ENCODE data around the gene CARD9. TPM values are rescaled to one million over a fixed set of nuclear protein-coding genes. Genes with fewer than 3 reads are reported as not detected.

Gene CARD9
- total RNA-seq, 1 experiment from 2014 or later = 1.7 TPM

GRCh38 chr9:136393531-136393930 lies 20.1 kb upstream of the CARD9 start:
- H3K27me3 ChIP-seq (ENCODE audit: control insufficient read depth, insufficient read depth, low read length) = no peaks in the 10 kb centered on the region
- BruUV-seq (replicated peaks) = no TSS peak
- ATAC-seq (no peak), DNase-seq (ENCODE audit: low read depth, low spot score) (no peak)
- H3K27ac ChIP-seq (ENCODE audit: low read length) = no peak overlapping the region
- no peak overlapping the region for H3K4me3 ChIP-seq (ENCODE audit: low read depth in 2 of 2, low read length in 2 of 2)
- intact Hi-C loops (cut with micrococcal nuclease; ENCODE audit: unreplicated experiment) (no loop called here), in situ Hi-C loops (cut with HindIII; ENCODE audit: low pct_unique_long_range_greater_than_20kb, low sequenced_read_pairs) (no loop called here)
- 0 out of 2 replicates have a peak, but pooled peaks cover under 1% of the 10 kb centered on the region for H3K4me1 ChIP-seq (ENCODE audit: control insufficient read depth, insufficient read depth, low read length)
- POLR2A ChIA-PET = no interaction called here
- no peak for TF ChIP-seq SIN3A (IDR thresholded peaks at IDR 0.05; ENCODE audit: borderline replicate concordance, insufficient read depth, low read depth, low read length)
- TF ChIP-seq, protein P1, sequence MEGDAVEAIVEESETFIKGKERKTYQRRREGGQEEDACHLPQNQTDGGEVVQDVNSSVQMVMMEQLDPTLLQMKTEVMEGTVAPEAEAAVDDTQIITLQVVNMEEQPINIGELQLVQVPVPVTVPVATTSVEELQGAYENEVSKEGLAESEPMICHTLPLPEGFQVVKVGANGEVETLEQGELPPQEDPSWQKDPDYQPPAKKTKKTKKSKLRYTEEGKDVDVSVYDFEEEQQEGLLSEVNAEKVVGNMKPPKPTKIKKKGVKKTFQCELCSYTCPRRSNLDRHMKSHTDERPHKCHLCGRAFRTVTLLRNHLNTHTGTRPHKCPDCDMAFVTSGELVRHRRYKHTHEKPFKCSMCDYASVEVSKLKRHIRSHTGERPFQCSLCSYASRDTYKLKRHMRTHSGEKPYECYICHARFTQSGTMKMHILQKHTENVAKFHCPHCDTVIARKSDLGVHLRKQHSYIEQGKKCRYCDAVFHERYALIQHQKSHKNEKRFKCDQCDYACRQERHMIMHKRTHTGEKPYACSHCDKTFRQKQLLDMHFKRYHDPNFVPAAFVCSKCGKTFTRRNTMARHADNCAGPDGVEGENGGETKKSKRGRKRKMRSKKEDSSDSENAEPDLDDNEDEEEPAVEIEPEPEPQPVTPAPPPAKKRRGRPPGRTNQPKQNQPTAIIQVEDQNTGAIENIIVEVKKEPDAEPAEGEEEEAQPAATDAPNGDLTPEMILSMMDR (IDR thresholded peaks at IDR 0.05) = no peak
- TF ChIP-seq TCF7L2 (IDR thresholded peaks at IDR 0.05; ENCODE audit: low read depth, low read length) = no peak
- TF ChIP-seq POLR2AphosphoS5 (IDR thresholded peaks at IDR 0.05; ENCODE audit: low read depth, low read length) = no peak
- TF ChIP-seq REST (IDR thresholded peaks at IDR 0.05; ENCODE audit: insufficient read depth in 1 of 2, low read depth in 2 of 2, low read length in 1 of 2) = no peak
- no peaks in the 10 kb centered on the region; the same call in 1 of the 2 replicates for H3K36me3 ChIP-seq (ENCODE audit: control insufficient read depth, insufficient read depth, low read length)
- no peaks in the 10 kb centered on the region for H3K9me3 ChIP-seq (ENCODE audit: control insufficient read depth, insufficient read depth, low read depth, low read length)
- CTCF ChIA-PET = no interaction called here

GRCh38 chr9:136392538-136393449 lies 19.3 kb upstream of the CARD9 start:
- no peak; the same call in 1 of the 2 replicates for ATAC-seq
- Histone ChIP-seq H3K36me3 (ENCODE audit: control insufficient read depth, insufficient read depth, low read length) (no peaks in the 10 kb centered on the region; the same call in 1 of the 2 replicates), H3K9me3 (ENCODE audit: control insufficient read depth, insufficient read depth, low read depth, low read length) (no peaks in the 10 kb centered on the region), H3K27me3 (ENCODE audit: control insufficient read depth, insufficient read depth, low read length) (no peaks in the 10 kb centered on the region), H3K4me3 (ENCODE audit: low read depth in 2 of 2, low read length in 2 of 2) (no peak overlapping the region), H3K27ac (ENCODE audit: low read length) (no peak overlapping the region), H3K4me1 (ENCODE audit: control insufficient read depth, insufficient read depth, low read length) (no peaks in the 10 kb centered on the region)
- ChIA-PET CTCF (no interaction called here), POLR2A (no interaction called here)
- DNase-seq (ENCODE audit: low read depth, low spot score) = no peak
- TF ChIP-seq TCF7L2 (IDR thresholded peaks at IDR 0.05; ENCODE audit: low read depth, low read length) (no peak), REST (IDR thresholded peaks at IDR 0.05; ENCODE audit: insufficient read depth in 1 of 2, low read depth in 2 of 2, low read length in 1 of 2) (no peak), SIN3A (IDR thresholded peaks at IDR 0.05; ENCODE audit: borderline replicate concordance, insufficient read depth, low read depth, low read length) (no peak), POLR2AphosphoS5 (IDR thresholded peaks at IDR 0.05; ENCODE audit: low read depth, low read length) (no peak)
- TF ChIP-seq, protein P1 (IDR thresholded peaks at IDR 0.05) = no peak
- in situ Hi-C loops (cut with HindIII; ENCODE audit: low pct_unique_long_range_greater_than_20kb, low sequenced_read_pairs) (no loop called here), intact Hi-C loops (cut with micrococcal nuclease; ENCODE audit: unreplicated experiment) (no loop called here)
- BruUV-seq (replicated peaks) = no TSS peak
